ENCODE results near the gene MOB3C.

GRCh38 chr1:46619656-46620258 lies 3.1 kb upstream of the MOB3C start:
- no peak for TF ChIP-seq CTCF (IDR thresholded peaks at IDR 0.05)
- TF ChIP-seq POLR2A (IDR thresholded peaks at IDR 0.05), result no peak

Data from heart left ventricle (tissue), 13 donors.